Limb (tissue), 2 donors: ENCODE data around the gene ACSS1.

Experiments
- DNase-seq, 2 donors: peaks; one replicate each; pipeline ENCODE4 v3.0.0-alpha.2; 2016; ENCODE audit errors: extremely low spot score in 2 of 2

Gene ACSS1

DNA sequence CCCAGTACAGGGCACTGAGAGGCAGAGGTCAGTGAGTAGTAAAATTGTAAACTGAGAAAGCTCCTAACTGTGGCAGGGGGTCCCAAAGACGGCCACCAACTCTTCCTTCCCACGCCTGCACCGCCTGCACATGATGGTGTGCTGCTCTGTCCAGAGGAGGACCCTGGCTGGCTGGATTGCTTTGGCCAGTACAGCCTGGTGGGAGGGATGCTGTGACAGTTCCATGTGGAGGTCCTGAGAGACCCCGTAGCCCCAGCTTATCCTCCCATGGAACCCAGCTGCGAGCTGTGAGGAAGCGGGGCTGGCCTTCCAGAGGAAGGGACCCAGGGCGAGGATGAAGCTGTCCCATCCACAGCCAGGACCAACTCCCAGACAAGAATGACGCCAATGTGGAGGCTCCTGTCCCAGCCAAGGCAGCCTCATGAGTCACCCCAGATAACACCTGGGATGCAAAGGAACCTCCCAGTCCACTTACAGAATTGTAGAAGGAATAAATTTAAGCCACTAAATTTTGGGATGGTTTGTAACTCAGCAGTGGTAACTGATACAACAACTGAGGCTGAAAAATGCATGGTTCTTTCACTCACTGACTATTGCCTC lies 2.0 kb upstream of the ACSS1 start:
- no peak for DNase-seq

DNA sequence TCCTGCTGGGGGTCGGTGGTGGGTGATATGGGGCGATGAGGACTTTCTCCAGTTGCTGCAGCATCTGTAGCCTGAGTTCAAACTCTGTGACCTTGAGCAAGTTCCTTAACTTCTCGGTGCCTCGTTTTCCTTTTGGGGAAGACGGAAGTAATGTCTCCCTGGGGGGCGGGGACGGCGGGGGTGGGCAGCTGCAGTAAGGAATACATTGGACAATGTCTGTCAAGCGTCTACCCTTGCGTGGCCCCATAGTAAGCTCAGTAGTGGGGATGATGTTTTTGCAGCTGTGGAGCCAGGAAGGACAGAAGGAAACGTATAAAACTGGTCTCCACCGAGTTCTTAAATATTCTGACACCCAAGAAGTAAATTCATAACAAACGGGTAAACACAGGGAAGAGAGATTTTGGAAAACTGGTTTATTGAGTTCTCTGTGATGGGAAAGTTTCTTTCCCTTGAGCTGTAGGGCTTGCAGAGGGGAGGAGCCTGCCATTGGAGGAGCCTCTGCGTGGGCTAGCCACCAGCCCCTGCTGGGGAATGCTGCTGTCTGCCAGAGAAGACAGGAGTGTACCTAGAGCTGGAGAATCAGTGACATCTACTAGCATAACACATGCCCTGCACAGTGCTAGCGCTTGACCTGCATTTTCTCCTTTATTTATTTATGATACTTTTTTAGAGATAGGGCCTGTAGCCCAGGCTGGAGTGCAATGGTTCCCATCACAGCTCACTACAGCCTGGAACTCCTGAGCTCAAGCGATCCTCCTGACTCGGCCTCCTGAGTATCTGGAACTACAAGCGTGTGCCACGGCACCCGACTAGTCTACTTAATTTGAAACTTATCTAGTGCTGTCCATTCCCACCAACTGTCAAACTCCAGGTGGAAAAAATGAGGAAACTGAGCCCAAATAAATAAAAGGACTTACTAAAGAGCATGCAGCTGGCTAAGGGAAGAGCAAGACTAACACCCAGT lies 1.2 kb upstream of the ACSS1 start:
- no peak for DNase-seq

DNA sequence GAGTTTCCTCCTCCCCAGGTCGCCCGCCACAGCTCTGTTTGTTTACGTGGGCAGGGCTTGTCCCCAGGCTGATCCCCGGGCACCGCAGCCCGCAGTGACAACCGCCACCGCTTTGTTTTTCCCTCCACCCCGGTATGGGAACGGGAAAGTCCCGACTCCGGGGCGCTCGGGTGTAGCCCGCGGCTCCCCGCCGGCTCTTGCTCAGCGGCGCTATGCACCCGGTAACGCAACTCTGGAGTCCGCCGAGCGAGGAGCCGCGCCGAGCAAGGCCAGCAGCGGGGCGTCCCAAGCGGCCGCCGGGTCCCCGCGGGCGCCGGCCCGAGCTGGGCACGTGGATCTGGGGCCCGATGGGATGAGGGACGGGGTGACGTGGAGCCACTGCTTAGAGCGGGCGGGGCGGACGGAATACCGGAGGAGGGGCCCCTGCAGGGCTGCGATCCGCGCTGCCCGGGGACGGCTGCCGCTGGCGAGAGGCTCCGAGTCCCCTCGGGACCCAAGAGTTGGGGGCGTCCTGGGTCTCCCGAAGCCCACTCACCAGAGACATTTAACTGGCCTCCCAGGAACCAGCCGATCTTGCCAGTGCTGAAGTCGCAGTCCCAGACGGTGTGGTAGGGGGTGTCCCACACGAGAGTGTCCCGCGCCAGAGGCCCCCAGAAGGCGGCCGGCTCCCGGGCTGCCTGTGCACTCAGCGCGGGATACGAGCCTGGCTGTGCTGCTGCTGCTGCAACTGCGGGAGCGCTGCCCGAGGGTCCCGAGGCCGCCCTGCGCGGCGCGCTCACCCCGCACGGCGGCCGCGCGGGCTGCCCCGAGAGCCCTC lies 497 bp downstream of the ACSS1 start:
- peak in 1 of 2 donors; percentile 72 for DNase-seq

DNA sequence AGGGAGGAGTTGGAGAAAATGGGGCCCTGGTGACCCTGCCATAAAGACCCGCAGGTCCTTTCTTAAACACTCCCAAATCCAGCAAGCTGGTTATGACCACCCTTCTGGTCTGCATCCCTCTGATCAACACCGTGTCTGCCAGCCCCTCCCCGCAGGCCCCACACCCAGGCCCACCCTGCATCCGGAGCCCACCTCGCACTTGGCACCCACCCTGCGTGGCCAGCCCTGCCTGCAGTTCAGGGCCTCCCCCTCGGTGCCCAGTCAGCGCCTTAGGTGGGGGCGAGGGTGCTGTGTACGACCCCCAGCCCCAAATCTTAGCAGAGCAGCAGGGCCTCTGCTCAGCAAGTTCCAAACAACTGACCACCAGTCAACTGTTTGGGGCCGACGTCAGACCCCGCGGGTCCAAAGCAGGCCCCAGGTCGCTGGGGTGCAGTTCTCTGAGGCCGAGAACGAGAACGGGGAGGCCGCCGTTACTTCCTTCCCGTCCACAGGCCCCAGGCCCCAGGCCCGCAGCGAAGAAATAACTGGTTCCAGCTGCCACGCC lies 1.2 kb downstream of the ACSS1 start:
- DNase-seq: no peak

DNA sequence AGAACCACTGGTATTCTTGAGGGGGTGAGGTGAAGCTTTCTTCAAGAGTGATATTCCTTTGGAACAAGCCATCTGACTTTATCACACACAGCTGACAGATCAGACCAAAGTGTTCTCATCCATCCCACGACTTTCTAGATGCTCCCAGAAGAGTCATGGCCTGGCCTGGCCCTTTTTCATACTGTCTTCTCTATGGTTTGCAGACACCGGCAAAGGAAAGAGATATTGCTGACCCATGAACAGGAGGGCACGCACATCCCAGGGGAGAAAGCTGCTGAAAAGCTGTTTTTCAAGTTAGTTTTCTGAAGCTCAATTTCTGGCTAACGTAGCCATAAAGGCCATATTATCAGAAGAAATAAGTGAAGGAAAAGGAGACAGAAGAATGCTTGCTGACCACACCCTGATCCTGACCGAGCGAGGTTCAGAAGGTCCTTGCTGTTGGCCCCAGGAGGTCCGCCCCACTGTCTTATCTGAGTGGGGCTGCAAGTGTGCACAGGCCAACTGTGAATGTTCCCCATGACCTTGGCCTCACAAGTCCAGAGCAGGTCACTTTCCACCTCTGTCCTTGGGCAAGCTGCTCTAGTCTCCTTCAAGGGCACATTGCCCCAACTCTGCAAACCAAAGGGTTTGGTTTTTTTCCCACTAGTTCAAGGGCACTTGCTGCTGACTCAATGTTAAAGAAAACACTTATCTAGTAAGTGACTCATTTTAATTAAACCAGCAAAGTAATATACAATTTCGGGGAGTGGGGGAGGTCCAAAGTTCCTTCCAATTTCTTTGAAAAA lies 2.0 kb downstream of the ACSS1 start:
- DNase-seq: no peak

DNA sequence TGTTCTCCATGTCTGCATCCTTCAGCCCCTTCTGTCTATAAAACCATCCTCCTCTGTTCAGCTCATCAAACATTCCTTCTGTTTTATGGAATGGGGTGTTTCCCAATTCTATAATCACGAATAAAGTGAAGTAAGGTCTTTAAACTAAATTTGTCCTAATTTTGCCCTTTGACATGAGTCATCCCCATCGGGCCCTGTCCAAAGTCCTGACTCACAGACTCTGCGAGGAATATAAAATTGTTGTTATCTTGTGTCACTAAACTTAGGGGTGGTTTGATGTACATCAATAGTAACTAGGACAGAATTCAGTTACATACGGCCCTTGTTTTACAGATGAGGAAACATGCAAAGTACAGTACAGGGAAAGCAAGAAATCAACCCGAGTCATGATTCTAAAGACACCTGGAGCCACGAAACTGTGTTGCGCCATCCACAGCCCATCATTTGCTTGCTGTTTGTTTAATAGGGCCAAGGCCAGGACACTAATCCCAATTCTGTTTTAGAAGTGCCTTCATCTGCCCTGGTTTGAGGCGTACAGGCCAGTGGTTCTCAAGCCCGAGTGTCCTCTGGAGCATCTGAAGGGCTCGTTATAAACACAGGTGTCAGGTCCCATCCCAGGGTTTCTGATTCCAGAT lies 2.8 kb downstream of the ACSS1 start:
- DNase-seq: no peak

DNA sequence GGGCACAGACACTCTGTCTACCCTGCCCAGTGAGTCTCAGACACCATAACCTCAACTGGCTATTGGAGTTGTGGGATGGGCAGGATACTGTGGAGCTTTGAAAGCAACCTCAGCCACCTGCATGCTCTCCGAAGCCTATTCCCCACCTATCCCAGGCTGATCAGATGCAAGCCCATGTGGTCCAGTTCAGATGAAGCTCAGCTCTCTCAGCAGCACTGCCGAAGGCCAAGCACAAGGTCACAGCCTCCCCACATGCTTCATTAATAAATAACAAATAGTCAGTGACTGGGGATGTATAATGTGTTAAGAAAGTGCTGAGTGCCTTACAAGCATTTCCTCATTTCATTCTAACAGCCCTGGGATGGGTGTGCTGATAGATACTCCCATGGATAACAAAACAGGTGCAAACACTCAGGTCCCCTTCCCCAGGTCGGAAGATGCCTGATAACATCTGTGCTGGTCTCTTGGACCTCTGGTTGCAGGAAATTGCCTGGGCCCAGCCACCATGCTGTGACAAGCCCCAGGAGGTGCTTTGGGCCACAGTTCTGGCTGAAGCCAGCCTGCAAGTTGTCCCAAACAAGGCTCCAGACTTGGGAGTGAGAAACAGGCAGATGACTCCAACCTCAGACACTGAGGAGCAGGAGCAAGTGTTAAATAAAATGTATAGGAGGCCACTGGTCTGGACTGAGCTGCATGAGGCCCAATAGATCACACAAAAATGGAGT lies 3.7 kb downstream of the ACSS1 start:
- DNase-seq: no peak

DNA sequence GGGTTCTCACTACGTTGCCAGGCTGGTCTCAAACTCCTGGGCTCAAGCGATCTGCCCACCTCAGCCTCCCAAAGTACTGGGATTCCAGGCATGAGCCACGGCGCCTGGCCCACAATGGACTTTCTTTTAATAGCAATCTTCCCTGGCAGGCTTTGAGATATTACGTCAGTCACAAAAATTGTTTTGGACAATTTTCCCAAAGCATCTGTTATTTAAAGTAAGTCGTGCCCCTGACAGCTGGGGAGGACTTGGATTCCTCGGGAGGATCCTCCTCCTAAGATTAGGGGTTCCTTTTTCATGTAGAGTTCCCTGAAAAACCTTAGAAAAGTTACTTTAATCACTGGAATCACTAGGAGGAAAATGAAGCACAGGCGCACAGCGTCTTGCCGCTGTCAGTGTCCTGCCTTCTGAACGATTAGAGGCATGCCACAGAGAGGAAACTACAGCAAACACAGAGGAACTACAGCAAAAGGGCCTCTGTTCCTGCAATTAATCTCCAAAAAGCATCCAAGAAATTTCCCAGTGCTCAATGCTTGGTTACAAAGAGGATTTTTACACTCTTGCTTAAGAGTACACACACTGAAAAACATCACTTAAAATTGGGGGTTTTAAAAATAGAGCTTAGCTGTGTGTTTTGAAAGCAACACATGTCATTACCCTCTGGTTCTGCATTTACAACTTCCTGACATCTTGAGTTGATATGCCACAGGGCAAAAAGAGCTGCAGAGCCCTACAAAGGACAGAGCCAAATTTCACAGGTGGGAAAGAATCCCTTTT lies 4.5 kb downstream of the ACSS1 start:
- peak in 1 of 2 donors; percentile 78 for DNase-seq

DNA sequence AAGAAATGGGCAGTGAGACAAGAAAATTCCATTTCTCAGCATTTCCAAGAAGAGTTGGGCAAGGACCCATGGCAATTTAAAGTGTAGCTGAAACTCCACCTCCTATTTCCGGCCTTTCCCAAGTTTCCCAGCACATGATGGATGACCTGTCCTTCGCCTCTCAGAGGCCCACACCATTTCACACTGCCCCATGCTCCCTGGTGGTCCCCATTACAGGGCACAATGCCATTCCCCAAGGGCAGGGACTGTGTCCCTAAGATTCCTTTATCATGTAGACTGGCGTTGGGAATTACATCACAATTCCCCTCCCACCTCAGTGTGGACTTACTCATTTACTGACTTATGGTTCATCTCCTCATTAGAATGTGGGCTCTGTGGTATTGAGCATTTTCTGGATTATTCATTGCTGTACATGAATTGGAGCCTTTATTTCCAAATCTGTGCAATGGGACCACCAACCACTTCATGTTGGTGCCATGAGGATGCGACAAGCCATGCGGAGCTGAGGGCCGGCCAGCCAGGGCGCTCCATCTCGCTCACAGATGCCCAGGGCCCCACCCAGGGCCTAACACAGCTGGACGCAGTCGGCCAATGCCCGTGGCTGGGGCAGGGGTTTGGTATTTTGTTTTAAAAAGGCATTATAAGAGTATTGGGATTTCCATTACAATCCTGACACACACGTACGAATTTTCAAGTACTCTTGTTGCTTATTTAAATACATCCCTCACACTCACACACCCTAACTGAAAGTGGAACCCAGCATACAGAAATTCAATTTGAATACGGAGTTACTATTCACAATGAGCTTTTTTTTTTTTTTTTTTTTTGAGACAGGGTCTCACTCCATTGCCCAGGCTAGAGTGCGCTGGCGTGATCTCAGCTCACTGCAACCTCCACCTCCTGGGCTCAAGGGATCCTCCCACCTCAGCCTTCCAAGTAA lies 5.4 kb downstream of the ACSS1 start:
- peak in 1 of 2 donors; percentile 27 for DNase-seq

DNA sequence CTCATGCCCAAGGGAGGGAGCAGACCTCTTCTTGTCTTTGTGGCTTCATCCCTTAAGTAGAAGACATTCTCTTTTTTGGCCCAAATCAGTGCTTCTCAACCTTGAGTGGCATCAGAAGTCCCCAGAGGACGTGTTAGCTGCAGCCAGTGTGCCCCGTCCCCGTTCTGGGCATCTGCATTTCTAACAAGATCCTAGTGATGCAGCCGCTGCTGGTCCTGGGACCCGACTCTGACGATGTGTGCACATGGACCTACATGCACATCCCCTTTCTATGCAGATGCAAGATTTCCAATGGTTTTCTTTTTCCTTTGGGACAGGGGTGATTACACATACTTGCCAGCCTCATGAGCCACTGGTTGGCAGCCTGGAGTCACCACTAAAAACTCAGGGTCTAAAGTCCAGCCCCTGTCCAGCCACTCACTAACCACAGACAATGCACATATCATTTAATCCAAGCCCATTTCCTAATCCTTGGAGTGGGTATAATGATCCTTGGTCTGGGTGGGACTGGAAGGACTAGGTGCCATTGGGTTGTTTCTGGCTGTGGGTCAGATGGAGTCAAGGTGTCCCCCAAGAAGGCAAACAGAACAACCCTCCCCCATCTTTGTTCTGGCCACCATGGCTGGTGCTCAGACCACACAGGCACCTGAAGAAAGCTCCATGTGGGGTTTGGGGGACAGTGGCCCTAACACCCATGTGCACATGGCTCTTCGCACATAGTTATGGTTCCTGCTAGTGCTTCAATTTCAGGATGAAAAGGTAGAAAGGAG lies 6.4 kb downstream of the ACSS1 start:
- peak in 1 of 2 donors; percentile 16 for DNase-seq

DNA sequence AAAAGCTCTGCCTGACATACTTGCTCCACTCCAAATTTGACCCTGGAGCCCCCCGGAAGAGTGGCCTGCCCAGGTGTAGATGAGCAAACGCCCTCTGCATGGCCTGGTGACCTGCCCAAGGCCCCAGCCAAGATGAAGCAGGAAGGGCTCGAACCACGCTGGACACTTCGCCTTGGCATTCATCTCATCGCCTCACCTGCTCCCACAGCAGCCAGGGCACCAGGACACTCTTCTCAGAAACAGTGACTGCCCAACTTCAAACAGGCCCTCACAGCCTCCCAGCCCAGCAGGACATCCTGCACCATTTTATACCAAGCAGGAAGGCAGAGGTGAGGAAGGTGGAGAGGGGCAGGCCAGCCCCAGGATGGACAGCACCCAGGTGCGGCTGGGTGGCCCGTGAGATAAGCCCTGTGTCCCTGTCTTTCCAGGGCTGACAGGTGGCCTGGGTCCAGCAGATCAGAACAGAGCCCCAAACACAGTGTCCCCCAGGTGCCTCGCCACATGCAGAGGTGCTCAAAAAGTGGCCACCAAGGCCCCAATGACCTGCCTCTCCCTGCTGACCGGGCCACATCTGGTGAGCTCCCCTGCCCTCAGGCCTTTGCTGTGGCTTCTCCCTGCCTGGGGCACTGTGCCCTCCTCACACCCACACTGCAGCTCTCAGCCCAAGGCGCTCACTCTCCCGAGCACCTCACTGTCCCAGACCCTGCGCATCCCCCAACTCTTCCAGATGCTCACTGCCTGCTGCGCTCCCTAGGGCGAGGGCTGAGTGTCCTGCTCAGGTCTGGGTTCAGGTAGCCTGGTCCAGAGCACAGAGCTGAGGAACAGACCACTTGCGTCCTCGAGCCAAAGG lies 7.2 kb downstream of the ACSS1 start:
- peak in 1 of 2 donors; percentile 19 for DNase-seq

DNA sequence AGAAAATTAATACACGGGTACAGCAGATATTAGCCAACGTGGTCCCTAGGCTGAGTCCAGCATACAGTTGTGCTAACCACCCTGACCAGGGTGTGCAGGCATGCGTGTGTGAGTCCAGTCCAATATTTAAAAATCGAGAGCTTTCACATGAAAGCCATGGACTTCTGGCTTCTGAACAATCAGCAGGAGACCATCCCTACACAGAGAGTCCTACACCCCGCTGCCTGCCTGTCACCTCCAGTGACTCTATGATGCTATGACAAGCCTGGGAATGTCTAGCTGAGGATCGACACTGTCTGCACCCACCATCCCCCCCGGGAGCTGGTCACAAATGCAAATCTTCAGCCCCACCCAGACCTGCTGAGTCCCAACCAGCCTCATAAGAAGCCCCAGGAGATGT lies 7.9 kb downstream of the ACSS1 start:
- DNase-seq: no peak

DNA sequence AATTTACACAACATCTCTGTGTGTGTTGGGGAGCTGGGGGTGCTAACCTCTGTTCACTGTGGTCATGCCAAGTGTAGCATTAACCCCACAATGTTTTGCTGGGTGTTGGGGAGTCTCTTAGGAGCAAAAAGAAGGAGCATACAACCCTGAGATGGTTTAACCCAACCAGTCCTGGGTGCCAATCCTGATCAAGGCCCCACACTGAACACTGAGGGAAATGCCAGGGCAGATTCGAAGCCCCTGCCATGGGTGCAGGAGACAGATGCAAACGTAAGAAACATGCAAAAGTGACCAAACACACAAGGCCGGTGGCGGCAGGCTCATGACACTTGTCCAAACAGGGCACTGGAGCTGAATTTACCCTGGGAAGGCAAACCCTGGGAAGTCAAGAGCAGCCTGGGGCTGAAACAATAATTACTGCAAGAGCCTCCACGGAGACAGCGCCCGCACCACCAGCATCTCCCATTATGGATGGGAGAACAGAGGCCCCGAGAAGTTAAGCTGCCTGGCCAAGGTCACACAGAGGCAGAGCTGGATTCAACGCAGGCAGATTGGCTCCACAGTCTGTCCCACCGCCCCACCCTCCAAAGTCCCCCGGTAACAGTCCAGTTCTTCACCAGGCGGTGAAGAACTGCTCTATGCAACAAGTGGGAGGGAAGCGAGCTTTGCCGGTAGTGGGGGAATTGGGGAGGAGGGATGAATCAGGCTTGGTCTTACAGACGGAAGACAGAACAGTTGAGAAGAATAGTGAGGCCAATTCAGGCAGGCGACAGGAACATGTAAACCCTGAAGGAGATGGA lies 8.5 kb downstream of the ACSS1 start:
- DNase-seq: no peak

DNA sequence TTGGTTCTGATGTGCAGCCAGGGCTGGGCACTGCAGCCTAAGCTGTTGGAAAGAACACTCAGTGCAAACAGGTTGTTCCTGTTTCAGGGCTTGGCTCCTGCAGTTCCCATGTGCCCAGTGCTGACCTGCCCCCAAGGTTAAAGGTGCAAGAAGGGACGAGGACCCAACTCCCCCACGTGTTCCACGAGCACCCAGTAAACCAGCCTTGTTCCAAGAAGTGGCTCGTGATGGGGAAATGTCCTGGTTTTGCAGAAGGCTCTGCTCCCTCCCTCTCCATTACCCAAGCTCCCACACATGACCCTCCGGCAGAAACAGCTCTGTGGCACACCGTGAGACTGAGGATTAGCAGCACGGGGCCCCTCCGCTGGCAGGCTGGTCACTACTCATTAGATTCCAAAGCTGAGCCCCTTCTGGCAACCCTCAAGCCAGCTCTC lies 9.4 kb downstream of the ACSS1 start:
- no peak for DNase-seq

DNA sequence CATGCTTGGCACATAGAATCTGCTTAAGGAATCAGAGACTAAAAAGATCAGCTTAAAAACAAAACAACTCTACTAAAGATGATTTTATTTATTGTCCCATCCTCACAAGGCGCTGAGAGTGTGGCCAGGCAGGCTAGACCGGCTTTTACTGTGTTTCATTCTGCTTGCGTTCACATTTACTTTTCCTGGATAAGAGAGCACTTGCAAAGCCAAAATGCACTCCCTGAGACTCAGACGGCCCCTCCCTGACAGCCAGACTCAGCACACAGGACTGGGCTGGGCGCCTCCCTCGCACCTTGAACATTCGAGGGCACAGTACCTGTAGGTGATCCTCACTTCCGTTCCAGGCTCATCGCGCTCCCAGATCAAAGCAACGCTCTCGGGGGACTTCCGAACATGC lies 10.2 kb downstream of the ACSS1 start:
- no peak for DNase-seq
